ENCODE measurements around the gene TMPRSS13.
"Not testable (repeated sequence)": the region's sequence is repeated elsewhere in the genome, so short reads cannot be mapped to it uniquely, and the experiment has no call there.

TMPRSS13 gene

GRCh38 chr11:117929142-117929915 is at the start of gene TMPRSS13:
TMPRSS13 (minus strand) TSS chr11:117929402; CDS start chr11:117929307, 95 bp downstream.
- no peak for DNase-seq

- no peak for DNase-seq
Measured at GRCh38 chr11:117978991-117979390, 49.8 kb upstream of the TMPRSS13 start.

- DNase-seq: not testable (repeated sequence)
Measured at GRCh38 chr11:117978291-117978910, 49.2 kb upstream of the TMPRSS13 start.

- DNase-seq: not testable (repeated sequence)
Measured at GRCh38 chr11:117977612-117978264, 48.5 kb upstream of the TMPRSS13 start.

GRCh38 chr11:117977029-117977428 is 47.8 kb upstream of the TMPRSS13 start:
- no peak for DNase-seq

- DNase-seq: no peak
Measured at GRCh38 chr11:117976445-117976844, 47.2 kb upstream of the TMPRSS13 start.

- no peak for DNase-seq
Measured at GRCh38 chr11:117973503-117973860, 44.3 kb upstream of the TMPRSS13 start.

- DNase-seq: no peak
Measured at GRCh38 chr11:117972629-117973502, 43.7 kb upstream of the TMPRSS13 start.

GRCh38 chr11:117972044-117972443 is 42.8 kb upstream of the TMPRSS13 start:
- no peak for DNase-seq

- DNase-seq: no peak
Measured at GRCh38 chr11:117970400-117971024, 41.3 kb upstream of the TMPRSS13 start.

GRCh38 chr11:117969160-117969991 is 40.2 kb upstream of the TMPRSS13 start:
- no peak for DNase-seq

- no peak for DNase-seq
Measured at GRCh38 chr11:117966908-117967307, 37.7 kb upstream of the TMPRSS13 start.

GRCh38 chr11:117962826-117963225 is 33.6 kb upstream of the TMPRSS13 start:
- DNase-seq: no peak

- DNase-seq: no peak
Measured at GRCh38 chr11:117961896-117962295, 32.7 kb upstream of the TMPRSS13 start.

GRCh38 chr11:117960406-117960805 is 31.2 kb upstream of the TMPRSS13 start:
- no peak for DNase-seq

- no peak for DNase-seq
Measured at GRCh38 chr11:117959438-117960149, 30.4 kb upstream of the TMPRSS13 start.

GRCh38 chr11:117958949-117959348 is 29.7 kb upstream of the TMPRSS13 start:
- DNase-seq: no peak

- DNase-seq: no peak
Measured at GRCh38 chr11:117953024-117953671, 23.9 kb upstream of the TMPRSS13 start.

- DNase-seq: no peak
Measured at GRCh38 chr11:117950993-117951961, 22.1 kb upstream of the TMPRSS13 start.

Data from hippocampal formation (tissue), 2 donors.